AG09309 (cell line): ENCODE results near the gene ETNPPL.

Source experiments
- DNase-seq: peaks from one replicate; pipeline ENCODE4 v3.0.0-alpha.2; 2010; ENCODE audit warnings: low read depth
- H3K4me3 ChIP-seq: 2 replicates; pipeline ENCODE4 v1.5.1; 2011; ENCODE audit warnings: mild to moderate bottlenecking, low read depth, low read length, moderate library complexity; ENCODE audit not compliant: control insufficient read depth
- TF ChIP-seq, protein P1 (sequence below): IDR thresholded peaks from 2 replicates; pipeline ENCODE4 v1.5.1; 2011; ENCODE audit warnings: mild to moderate bottlenecking, low read depth, low read length, inconsistent platforms; ENCODE audit not compliant: insufficient read depth, control insufficient read depth; ENCODE audit errors: missing control alignments

ETNPPL gene

DNA sequence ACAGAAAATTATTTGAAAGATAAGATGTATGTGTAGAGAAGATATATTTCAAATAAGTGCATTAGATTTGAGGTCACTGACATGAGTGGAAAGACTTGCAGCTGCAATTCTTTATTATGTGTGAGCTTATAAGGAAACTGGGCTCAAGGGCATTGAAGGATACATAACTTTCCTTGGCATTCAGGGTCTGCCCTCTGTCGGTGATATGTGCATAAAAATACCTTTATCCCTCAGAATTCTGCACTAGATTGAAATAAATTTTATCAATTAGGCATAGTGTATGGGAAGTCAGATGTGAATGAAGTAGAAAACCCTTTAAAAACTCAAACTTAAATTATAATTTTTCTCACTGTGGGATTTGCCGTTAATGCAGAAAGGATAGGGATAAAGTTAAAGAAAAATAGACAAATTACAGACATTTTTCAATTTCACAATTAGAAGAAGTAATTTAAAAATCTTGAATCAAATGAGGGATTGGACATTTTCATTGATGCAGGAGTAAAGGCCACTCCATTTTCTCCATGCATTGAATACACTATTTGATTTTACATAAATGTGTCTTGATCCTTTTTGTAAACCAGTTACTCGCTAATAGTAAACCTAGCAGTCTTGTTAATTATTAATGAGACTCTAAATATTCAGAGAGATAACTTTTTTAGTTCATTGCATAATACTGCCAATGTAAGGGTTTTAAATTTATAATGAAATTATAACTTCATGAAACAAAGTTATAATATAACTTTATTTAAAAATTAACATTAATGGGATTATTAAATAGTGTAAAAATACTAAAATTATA, 21.0 kb upstream of the ETNPPL start:
- DNase-seq: no peak
- TF ChIP-seq, protein P1, sequence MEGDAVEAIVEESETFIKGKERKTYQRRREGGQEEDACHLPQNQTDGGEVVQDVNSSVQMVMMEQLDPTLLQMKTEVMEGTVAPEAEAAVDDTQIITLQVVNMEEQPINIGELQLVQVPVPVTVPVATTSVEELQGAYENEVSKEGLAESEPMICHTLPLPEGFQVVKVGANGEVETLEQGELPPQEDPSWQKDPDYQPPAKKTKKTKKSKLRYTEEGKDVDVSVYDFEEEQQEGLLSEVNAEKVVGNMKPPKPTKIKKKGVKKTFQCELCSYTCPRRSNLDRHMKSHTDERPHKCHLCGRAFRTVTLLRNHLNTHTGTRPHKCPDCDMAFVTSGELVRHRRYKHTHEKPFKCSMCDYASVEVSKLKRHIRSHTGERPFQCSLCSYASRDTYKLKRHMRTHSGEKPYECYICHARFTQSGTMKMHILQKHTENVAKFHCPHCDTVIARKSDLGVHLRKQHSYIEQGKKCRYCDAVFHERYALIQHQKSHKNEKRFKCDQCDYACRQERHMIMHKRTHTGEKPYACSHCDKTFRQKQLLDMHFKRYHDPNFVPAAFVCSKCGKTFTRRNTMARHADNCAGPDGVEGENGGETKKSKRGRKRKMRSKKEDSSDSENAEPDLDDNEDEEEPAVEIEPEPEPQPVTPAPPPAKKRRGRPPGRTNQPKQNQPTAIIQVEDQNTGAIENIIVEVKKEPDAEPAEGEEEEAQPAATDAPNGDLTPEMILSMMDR: peak; percentile 24
- H3K4me3 ChIP-seq: no peak overlapping the region

- no peak for DNase-seq
- TF ChIP-seq, protein P1: no peak
- no peak overlapping the region for H3K4me3 ChIP-seq
Observed at GRCh38 chr4:108779958-108780357, 17.1 kb upstream of the ETNPPL start.

DNA sequence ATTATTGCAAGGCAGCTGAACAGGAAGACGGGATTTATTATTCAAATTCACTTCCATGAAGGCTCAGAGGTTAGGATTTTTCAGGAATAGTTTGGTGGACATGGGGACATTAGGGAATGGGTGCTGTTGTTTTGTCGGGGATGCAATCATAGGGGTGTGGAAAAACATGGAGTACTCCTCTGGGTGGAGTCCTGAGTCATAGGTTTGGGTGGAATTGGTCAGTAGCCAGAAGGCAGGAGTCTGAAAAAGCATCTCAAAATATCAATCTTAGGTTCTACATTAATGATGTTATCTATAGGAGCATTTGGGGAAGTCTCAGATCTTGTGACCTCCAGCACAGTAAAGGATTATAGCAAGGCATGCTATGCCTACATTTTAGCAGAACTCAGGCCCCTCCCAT, 14.5 kb upstream of the ETNPPL start:
- H3K4me3 ChIP-seq: no peak overlapping the region
- TF ChIP-seq, protein P1: no peak
- DNase-seq: no peak

- TF ChIP-seq, protein P1: no peak
- no peak overlapping the region for H3K4me3 ChIP-seq
- DNase-seq: no peak
Observed at GRCh38 chr4:108775921-108776320, 13.1 kb upstream of the ETNPPL start.

- TF ChIP-seq, protein P1: no peak
- no peak for DNase-seq
- no peak overlapping the region for H3K4me3 ChIP-seq
Observed at GRCh38 chr4:108774809-108775530, 12.1 kb upstream of the ETNPPL start.

- no peak overlapping the region for H3K4me3 ChIP-seq
- DNase-seq: no peak
- TF ChIP-seq, protein P1: no peak
Observed at GRCh38 chr4:108772402-108772801, 9.5 kb upstream of the ETNPPL start.
